ENCODE data around the gene BRINP2.
"Not testable (repeated sequence)": the region's sequence is repeated elsewhere in the genome, so short reads cannot be mapped to it uniquely, and the experiment has no call there.

The BRINP2 gene

DNA sequence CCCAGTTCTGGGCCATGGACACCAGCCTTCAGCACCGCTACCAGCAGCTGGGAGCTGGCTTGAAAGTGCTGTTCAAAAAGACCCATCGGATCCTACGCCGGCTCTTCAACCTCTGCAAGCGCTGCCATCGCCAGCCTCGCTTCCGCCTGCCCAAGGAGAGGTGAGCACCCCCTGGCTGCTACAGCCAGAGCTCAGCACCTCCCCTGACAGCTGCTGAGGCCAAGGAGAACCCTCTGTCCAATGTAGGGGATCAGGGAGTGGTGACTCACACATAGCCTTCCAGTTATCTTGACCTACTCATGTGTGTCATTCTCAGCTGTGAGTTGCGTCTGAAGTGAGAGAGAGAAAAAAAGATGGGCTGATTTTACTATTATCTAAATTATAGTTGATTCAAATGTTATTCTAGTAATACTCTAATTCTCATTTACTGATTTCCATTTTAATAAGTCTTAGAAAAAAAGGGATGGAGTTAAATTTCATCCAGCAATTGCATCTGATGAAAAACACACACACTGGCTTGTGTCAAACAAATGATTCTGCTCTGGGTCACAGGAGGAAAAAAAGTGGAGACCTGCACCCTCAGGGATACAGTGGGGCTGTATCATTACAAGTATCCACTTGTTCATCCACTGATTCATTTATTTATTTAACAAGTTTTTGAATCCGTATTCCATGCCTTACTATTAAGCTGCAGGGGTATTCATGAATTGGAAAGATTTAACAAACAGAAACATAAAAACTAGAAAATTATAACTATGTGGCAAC, 108.0 kb downstream of the BRINP2 start:
- no peak for DNase-seq

DNA sequence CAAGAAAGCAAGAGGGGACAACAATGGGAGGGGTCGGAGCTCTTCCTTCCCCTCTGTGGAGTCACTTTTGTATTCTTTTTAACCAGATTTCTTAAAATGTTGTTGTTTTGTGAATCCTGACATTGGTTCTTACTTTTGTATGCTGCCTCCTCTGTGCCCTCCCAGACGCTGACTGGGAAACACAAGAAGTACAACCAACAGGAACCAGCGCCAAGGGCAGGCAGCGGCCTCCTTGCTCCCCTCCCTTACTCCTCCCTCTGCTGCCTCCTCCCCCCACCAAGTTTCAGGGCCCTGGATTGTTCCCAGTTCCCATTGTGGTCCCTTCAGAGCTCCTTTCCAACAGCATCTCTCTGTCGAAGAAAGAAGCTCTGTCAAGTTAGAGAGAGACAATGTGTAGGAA, 111.1 kb downstream of the BRINP2 start:
- DNase-seq, result no peak

DNA sequence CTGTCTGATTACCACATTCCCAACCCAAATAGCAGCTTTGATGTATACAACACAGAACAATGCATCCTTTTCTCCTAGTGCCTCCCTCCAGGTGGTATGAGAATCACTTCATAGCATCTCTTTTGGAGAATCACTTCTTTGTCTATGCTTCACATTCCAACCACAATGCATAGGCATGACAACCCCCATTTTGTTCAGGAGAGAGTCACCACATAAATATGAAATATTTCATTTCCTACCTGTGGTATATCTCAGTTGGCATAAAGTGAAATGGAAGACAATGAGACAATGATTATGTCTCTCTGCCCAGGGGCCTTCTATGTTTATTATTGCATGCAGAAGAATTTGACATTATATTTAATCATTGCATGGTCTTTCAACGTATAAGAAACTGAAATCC, 112.2 kb downstream of the BRINP2 start:
- no peak for DNase-seq

DNA sequence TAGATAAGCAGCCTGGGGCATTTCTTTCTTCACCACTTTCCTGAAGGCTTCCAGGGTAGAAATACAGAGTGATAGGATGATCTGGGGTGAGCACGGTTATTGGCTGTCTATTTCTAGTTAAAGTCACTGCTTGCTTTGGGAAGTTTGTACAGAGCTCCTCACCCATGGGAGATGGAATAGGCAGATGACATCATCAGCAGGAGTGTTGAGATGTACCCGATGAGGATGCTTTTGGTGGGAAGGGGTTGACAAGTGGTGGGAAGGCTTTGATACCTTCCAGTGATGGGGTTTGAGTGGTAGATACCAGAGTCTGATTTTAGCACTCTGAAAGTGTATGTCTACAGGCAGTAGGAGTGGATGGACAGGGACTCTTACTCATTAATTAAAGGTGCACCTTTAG, 112.6 kb downstream of the BRINP2 start:
- no peak for DNase-seq

DNA sequence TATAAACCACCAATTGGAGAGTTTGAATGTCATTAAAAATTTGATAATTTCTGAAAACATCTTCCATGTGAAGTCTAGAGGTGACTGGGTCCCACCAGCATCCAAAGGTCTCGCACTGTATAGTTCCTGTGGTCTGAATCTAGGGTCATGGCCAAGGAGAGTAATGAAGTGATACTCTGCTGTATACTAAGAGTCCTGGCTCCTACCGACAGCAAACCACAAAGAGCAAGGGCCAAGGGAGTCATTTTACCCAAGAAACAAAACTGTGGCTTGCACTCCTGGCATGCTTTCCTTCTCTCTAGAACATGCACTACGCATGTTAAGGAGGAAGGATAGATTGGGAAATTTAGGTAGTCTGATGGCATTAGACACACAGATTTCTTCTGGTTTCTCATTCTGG, 115.6 kb downstream of the BRINP2 start:
- DNase-seq, result no peak

DNA sequence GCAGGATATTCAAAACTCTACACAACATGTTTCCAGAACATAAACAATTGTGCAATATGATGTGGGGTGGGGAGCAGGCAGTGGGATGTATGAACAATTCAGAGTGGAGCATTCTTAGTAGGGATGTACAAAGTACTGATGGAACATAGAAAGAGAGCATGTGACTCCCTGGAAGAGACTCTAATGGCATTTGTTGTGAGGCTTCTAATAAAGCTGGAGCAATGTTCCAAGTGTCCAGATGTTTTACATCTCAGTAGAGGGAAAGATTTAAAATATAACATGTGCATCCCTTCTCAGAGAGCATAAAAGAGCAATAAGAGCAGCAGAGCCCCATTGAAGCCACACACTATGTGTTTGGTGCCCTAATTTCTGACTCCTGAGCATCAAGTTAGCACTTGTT, 116.5 kb downstream of the BRINP2 start:
- DNase-seq, result no peak

DNA sequence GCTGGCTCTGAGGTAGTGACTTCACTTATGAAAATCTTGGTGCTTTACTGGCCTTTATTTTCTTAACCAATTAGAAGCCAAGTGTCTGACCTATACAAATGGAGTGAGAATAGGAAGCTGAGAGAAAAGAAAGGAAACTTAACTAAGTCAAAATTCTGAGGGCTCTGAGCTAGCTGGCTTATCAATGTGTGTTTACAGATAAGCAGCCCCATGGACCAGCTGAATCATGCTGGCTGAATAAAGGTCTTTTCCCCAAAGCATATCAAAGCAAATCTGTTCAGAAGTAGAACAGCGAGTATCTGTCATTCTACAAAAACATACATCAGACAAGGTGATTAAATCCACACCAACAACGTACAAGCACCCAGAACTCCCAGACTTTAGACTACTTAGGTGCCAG, 117.2 kb downstream of the BRINP2 start:
- DNase-seq, result no peak

DNA sequence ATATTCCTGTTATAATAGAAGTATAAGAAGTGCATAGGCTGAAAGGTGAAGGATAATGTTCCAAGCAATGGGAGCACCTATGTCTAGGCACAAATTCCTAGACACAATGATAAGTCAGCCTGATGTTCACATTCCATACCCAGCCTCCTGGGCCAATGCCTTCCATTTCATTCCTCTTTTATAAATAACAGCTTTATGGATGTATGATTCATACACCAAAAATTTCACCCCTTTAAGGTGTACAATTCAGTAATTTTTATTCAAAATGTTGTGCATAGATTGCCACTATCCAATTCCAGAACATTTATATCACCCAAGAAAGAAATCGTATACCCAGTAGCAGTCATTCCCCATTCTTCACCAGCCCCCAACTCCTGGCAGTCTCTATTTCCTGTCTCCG, 118.8 kb downstream of the BRINP2 start:
- DNase-seq, result no peak

DNA sequence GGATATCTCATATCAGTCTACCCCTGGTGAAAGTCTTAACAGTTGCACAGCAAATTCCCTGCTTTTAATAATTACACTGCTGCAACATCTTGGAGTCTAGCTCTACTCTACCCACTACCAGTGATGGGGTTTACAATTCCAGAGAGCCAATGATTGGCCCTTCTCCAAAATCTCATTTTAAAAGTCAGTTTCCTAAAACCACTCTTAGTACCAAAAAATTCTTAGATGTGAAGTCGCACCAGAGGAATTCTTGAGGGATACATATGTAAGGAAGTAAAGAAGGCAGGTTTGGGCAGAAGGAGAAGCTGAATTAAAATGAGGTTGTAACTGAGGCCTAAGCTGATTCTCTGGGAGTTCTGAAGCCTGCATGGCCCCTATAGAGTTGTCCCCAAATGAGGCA, 129.7 kb downstream of the BRINP2 start:
- DNase-seq, result no peak

DNA sequence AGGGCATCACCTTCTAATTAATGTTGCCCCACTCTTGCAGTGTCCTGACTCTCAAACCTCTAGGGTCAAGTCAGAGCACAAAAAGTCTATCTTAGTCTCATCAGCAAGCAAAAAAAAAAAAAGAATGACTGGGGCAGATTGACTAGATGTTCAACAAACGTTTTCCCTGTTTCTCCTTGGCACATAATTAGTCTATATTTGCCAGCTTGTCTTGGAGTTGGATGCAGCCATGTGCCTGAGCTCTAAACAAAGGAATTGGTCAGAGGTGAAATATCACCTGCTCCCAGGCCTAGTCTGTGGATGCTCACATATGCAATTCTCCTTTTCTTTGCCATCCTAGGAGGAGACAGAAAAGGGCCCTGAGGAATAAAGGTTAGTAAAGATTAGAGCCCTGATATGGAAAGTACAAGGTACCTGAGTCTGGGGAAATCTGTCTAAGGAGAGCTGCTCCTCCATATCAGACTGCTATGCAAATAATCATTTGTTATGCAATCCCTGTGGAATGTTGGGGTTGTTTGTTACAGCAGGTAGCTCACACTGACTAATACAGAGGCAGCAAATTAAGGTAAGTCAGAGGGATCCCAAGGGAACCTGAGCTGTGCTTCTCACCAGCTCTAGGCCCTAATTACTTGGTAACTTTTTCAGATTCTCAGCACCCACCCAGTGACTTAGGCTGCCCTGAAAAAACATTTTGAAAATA, 130.8 kb downstream of the BRINP2 start:
- DNase-seq, result no peak

DNA sequence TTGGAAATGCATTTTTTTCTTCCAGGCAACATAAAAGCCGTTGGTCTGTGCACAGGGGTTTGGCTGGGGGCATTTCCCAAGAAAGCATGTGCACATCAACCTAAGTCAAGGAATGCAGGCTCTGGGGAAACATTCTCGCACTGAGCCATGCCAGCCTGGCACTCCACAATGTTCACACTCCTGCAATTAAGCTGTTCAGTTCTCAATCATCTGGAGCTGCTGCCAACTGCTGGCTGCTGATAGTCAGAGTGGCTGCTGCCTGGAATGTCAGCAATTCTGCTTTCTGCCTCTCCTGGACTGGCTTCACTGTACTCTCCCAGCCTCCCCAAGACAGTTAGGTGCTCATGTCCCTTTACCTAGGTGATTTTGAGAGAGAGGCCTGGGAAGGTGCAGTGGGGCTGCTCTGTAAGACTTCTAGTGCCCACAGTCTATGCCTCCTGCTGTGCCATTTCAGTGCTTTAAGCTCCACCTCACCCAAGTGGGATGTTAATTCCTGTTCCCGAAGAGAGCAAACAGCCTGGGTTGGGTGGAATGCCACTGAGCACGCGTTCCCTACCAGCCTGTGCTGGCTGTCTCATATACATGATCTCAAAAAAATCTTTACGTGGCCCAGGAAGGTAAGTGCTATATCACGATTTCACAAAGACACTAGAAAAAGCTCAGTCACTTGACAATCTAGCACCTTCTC, 131.7 kb downstream of the BRINP2 start:
- DNase-seq, result no peak

DNA sequence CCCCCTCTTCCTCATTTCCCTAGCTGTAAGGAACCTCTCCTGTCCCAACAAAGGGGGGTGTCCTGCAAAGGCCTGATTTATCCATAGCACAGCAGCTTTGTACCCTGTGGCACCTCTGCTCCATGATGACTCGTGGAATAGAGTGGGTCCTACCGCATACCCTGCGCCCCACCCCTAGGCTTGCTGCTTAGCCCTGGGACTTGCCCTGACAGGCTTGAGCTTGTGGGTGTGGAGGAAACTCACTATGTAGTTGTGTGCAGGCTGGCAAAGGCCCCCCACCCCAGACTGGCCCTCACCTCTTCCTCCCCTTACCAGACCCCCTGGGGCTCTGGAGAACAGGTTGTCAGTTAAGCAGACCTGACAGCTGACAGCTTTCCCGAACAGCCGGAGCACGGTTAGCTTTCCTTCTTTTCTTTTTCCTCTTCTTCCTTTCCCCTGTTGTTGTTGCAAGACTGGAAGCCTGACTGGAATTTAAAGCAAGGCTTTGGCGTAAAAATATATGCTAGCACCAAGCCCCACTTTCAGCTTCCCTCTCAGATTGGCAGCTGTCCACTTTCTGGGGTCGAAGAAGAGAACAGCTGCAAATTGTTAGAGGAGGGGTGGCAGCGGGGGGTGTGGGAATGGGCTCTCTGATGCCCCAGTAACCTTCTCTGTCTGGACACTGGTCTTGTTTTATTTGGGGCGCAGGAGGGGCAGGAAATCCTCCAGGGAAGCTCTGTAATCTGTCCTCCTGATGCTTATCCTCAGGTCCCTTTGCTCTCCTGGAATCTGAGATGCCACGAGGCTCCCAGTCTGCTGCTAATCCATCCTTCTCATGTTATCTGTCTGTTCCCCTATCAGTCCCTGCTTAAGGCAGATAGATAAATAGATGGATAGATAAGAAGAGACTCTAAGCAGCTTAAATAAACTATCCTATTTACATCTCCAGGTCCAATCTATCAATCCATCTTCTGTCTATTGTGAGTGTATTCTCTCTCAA, 134.6 kb downstream of the BRINP2 start:
- DNase-seq, result no peak

DNA sequence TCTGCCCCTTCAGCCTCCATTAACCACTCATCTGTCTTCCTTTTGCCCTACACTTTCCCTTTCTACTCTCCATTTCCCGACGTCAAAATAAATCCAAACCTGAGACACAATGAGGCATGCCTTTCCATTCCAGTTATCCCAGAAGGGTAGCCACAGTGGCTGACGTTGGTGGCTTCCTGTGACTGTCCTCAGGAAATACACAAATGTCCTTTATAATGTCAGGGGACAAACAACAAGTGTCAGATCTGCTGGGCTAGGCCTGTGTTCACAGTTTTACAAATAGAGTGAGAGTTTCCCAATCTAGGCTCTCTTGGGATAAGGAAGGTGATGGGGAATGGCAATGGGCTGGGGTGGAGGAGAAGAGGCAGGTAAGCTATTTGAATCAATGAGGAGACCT, 135.3 kb downstream of the BRINP2 start:
- DNase-seq, result no peak

DNA sequence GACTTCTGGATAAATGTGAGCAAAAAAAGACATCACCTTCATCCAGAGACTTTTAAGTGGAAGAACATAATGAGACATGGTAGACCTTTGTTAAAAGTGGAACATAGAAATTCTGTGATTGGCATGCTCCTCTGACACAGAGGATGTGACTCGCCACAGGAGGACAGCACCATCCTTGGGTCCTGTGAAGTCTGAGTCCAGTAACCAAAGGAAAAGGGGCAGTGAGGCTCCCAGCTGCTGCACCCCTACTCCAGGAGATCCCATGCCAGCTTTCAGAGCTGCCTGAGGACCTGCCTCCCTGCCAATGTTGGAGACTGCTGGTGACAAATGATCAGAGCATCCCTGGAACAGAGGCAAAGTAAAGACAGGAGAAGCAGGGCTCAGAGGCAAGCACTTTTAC, 136.2 kb downstream of the BRINP2 start:
- no peak for DNase-seq

DNA sequence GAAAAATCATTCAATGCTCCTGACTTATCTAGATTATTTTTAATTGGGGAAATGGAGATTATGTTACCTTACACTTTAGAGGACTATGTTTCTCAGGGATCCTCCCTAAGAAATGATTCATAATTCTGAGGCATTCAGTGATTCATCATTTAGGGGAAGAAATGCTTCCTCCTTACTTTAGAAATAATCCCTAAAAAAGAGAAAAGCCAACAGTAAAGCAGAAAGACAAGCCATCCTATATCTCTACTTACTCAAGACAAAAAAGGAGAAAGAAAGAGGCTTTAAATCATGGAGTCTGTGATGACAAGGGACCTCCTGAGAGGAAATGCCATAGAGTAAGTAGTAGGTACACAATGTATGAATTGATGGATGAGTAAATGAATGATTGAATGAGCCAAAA, 137.0 kb downstream of the BRINP2 start:
- no peak for DNase-seq

DNA sequence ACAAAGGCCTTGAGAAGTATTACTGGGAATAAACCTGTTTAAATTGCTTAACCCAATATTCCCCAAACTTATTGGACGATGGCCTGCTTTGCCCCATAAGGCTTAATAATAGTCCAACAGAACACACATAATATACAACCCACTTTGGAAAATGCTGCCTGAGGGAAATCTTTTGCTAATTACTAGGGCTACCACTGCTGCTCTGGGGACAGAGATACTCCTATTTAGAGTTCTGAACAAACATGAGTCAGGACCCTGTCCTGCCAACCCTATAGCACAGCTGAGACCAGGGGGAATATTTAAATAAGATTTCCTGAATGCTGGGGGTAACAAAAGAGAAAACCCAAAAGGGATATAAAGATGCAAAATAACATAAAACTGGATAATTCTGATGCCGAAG, 139.1 kb downstream of the BRINP2 start:
- DNase-seq, result no peak

DNA sequence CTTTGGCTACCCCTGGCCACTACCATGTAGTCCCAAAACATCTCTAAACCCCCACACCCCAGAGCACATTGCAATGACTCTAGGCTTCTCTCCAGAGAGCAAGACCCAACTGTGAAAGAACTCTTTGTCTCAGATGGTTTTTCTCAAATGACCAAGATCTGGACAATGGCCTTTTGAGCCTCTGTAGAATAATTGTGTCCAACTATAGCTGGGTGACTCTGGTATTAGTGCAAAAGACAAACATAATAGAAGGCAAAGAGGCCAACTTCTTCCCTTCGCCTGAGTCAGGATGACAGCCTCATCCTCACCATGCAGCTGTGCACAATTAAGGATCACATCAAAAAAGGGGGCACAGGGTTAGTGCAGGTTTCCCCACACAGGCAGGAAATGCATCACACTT, 139.6 kb downstream of the BRINP2 start:
- no peak for DNase-seq

DNA sequence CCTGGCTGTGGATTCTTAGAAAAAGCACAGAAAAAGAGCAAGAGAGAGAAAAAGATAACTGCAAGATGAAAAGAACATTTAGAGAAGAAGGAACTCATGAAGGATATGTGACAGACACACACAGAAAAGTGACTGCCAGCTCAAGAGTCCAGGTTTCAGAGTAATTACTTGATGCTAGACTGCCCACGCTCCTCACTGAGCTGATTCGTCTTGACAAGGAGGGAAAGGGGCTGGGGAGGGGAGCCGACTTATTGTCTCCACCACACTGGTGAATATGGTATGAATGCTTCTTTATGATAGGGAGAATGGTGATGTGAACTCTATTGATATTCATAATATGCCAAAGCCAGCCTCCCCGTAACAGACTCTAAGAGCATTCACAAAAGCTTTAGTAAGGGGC, 140.4 kb downstream of the BRINP2 start:
- no peak for DNase-seq

DNA sequence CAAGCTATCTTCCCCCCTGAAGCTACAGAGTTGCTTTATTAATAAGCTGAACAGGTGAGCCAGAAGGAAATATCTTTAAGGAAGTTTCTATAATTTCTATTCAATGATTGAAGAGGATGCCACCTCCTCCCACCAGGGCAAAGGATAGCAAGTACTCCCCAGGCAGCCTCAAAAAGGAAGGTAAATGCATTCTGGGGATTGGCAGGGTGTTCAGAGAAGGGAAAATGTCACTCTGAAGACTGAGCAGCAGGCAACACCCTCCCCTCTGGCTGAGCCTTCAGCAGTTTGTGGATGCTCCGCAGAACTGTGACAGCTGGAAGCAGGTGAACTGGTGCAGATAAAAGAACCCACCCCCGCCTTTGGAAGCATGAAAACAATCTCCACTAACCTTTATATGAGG, 140.8 kb downstream of the BRINP2 start:
- DNase-seq, result no peak

DNA sequence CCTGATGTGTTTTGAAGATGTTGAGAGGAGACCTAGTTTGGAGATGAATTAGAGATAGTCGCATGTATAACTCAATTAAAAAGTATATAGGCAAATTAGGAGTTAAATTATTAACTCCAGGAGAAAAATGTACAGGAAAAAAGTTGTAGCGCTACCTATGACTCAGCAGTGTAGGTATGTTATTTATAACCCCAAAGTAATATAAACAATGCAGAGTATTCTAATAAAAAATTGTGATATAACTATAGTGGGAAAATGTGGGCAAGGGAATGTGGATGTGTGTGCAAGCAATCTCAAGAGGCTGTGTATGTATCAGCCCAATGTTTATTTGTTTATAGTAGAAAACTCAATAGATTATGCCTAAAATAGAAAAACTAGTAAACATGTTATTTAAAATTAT, 144.5 kb downstream of the BRINP2 start:
- DNase-seq, result no peak

DNA sequence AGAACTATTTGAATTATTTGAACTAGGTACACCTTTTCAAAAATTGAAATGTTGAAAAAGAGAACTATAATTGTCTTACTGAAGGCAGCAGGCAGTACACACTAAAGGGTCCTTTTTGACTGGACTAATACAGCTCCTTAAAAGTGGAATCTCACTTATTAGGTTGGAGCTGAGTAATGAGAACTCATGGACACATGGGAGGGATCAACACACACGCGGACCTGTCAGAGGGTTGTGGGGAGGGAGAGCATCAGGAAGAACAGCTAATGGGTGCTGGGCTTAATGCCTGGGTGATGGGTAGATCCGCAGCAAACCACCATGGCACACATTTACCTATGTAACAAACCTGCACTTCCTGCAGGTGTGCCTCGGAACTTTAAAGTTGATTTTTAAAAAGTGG, 145.0 kb downstream of the BRINP2 start:
- no peak for DNase-seq

DNA sequence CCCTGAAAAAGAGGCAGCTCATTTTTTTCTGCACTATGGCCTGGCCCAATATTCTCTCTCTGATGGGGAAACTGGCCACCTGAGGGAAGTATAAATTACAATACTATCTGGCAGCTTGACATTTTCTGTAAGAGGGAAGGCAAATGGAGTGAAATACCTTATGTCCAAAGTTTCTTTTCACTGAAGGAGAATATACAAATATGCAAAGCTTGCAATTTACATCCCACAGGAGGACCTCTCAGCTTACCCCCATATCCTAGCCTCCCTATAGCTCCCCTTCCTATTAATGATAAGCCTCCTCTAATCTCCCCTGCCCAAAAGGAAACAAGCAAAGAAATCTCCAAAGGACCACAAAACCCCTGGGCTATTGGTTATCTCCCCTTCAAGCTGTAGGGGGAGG, 150.7 kb downstream of the BRINP2 start:
- not testable (repeated sequence) for DNase-seq

DNA sequence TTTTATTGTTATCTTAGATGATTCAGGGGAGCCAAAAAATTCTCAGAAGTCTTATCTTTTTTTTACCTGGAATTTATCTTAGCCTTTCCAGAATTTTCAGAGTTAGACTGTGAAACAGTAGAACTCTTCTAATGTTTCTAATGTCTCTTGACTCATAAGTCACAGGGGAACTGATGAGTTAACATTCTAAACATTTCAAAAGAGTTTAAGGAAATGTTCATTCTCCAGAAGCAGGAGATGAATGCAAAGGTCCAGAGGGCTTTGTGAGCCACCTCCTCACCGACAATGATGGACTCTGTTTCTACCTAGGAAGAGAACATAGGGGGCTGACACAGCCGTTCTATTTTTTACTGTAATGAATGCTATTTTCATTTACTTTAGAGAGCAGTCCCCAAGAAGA, 157.5 kb downstream of the BRINP2 start:
- DNase-seq, result no peak
